ENCODE data around the gene HDAC4.

- TF ChIP-seq MAZ (IDR thresholded peaks at IDR 0.05; ENCODE audit: borderline replicate concordance, low read depth, low read length), result no peak
- no peak for TF ChIP-seq POLR2A (IDR thresholded peaks at IDR 0.05; ENCODE audit: low read depth, low read length)
- TF ChIP-seq, protein P1, sequence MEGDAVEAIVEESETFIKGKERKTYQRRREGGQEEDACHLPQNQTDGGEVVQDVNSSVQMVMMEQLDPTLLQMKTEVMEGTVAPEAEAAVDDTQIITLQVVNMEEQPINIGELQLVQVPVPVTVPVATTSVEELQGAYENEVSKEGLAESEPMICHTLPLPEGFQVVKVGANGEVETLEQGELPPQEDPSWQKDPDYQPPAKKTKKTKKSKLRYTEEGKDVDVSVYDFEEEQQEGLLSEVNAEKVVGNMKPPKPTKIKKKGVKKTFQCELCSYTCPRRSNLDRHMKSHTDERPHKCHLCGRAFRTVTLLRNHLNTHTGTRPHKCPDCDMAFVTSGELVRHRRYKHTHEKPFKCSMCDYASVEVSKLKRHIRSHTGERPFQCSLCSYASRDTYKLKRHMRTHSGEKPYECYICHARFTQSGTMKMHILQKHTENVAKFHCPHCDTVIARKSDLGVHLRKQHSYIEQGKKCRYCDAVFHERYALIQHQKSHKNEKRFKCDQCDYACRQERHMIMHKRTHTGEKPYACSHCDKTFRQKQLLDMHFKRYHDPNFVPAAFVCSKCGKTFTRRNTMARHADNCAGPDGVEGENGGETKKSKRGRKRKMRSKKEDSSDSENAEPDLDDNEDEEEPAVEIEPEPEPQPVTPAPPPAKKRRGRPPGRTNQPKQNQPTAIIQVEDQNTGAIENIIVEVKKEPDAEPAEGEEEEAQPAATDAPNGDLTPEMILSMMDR (conservative IDR thresholded peaks at IDR 0.05; ENCODE audit: low read depth, low read length), result no peak
- TF ChIP-seq BHLHE40 (IDR thresholded peaks at IDR 0.05; ENCODE audit: low read depth, low read length), result no peak
- no peak for TF ChIP-seq FOS (IDR thresholded peaks at IDR 0.05; ENCODE audit: low read depth, low read length)
- TF ChIP-seq RFX5 (IDR thresholded peaks at IDR 0.05; ENCODE audit: low read depth, low read length), result no peak
Measured at GRCh38 chr2:239240414-239240881, 160.4 kb downstream of the HDAC4 start.

All from IMR-90 (cell line).